ENCODE measurements around the gene LRRC8D. TPM values are rescaled to one million over a fixed set of nuclear protein-coding genes. Genes with fewer than 3 reads are reported as not detected.

Gene LRRC8D
- total RNA-seq, 3 donors from 2014 or later: 9.2 to 22.8 (median 11.7) TPM

DNA sequence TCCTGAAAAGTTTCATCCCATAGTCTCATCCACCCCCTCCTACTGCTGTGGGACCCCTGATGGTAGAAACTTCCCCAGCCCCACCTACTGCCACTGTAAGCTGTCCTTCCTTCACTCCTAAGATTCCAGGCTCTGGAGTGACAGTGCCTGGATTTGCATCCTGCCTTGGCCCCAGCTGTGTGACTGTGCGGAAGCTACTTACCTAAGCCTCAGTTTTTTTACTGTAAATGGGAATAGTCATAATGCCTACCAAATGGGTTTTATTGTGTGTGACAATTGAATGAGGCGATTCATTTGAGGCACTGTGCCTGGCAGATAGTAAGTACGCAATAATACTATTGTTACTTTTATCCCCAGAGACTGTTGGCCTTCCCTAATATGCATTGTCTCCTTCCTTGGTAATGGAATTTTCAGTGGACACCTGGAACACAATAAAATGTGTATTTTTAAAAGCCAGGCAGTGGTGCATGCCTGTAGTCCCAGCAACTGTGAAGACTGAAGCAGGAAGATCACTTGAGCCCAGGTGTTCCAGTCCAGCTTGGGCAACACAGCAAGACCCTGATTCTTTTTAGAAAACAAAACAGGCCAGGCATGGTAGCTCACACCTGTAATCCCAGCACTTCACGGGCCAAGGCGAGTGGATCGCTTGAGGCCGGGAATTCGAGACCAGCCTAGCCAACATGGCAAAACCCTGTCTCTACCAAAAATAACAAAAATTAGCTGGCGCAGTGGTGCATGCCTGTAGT lies 119.0 kb downstream of the LRRC8D start:
- Histone ChIP-seq H3K9me3 (no peaks in the 10 kb centered on the region), H3K27me3 (no peaks in the 10 kb centered on the region), H3K4me3 (no peak overlapping the region), H3K36me3 (no peaks in the 10 kb centered on the region), H3K4me1 (no peaks in the 10 kb centered on the region), H3K27ac (peak overlapping the region; percentile 64 to 69)
- intact Hi-C loops (cut with DNase I; ENCODE audit: low total_unique reads): no loop called here
- no peak for TF ChIP-seq POLR2AphosphoS5 (IDR thresholded peaks at IDR 0.05)
- TF ChIP-seq POLR2A (IDR thresholded peaks at IDR 0.05): no peak
- no peak for TF ChIP-seq CTCF (IDR thresholded peaks at IDR 0.05)
- no peak for DNase-seq (ENCODE audit: low spot score in 2 of 2)

- Histone ChIP-seq H3K4me3 (no peak overlapping the region), H3K36me3 (no peaks in the 10 kb centered on the region), H3K4me1 (no peaks in the 10 kb centered on the region), H3K27ac (no peak overlapping the region), H3K9me3 (no peaks in the 10 kb centered on the region), H3K27me3 (no peaks in the 10 kb centered on the region)
- TF ChIP-seq POLR2AphosphoS5 (IDR thresholded peaks at IDR 0.05) (no peak), POLR2A (IDR thresholded peaks at IDR 0.05) (no peak), CTCF (IDR thresholded peaks at IDR 0.05) (no peak)
- DNase-seq (ENCODE audit: low spot score in 2 of 2): no peak
- intact Hi-C loops (cut with DNase I; ENCODE audit: low total_unique reads): no loop called here
Observed at GRCh38 chr1:89941110-89941766, 120.4 kb downstream of the LRRC8D start.

DNA sequence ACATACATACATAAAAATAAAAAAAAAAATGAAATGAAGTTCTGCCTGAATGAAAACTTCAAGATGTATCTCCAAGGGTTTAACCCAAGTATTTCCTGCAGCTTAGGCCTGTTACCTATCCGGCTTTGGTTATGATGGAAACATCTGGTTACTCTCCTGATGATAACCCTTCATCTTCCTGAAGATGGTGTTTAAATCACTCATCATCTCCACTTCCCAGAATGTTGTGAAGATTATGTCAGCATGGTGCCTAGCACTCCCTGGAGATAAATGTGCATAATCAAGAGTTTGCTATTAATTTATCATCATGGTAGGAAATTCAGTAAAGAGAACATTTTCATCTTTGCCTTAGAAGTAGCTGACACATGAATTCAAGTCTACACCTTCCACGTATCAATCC lies 121.2 kb downstream of the LRRC8D start:
- no peaks in the 10 kb centered on the region for H3K36me3 ChIP-seq
- DNase-seq (ENCODE audit: low spot score in 2 of 2): no peak
- no peaks in the 10 kb centered on the region for H3K27me3 ChIP-seq
- H3K4me3 ChIP-seq: no peak overlapping the region
- H3K9me3 ChIP-seq: no peaks in the 10 kb centered on the region
- no peak for TF ChIP-seq POLR2AphosphoS5 (IDR thresholded peaks at IDR 0.05)
- TF ChIP-seq CTCF (IDR thresholded peaks at IDR 0.05): no peak
- no peak for TF ChIP-seq POLR2A (IDR thresholded peaks at IDR 0.05)
- no peaks in the 10 kb centered on the region for H3K4me1 ChIP-seq
- H3K27ac ChIP-seq: no peak overlapping the region
- intact Hi-C loops (cut with DNase I; ENCODE audit: low total_unique reads): no loop called here

DNA sequence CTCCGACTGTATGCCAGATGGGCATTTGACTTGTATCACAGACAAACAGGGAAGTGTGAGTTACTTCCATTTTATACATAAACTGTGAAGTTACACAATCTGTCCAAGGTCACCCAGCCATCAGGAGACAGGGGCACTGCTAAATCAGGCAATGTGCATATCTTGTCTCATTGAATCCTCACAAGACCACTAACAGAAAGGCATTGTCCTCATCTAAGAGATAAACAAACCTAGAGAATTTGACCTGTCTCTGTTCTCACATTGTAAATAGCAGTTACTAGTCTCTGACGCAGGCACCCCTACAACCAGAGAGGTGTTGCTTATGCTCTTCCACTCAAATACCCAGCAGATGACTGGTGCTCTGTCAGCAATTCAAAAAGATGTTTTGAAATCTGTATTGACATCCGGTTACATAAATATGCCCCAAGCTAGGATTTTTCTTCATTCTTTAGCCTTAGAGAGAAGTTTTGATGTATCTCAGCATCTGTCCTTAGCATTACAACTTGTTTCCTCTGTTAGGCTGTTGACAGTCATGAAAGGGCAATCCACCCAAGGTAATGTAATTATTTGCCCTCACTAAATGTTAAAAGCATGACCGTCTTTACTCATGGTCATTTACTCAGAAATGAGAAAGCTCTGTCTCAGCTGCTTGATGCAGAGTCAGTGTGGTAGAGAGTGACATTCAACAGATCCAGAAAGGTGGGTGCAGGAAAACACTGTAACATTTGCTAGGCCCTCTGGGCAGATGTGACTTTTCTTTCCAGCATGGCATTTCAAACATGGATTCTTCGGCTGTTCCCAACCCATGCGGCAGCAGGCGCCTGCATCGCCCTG lies 122.2 kb downstream of the LRRC8D start:
- H3K27ac ChIP-seq: no peak overlapping the region
- H3K27me3 ChIP-seq: no peaks in the 10 kb centered on the region
- TF ChIP-seq POLR2A (IDR thresholded peaks at IDR 0.05) (no peak), CTCF (IDR thresholded peaks at IDR 0.05) (no peak), POLR2AphosphoS5 (IDR thresholded peaks at IDR 0.05) (no peak)
- H3K4me1 ChIP-seq: no peaks in the 10 kb centered on the region
- H3K4me3 ChIP-seq: no peak overlapping the region
- H3K36me3 ChIP-seq: no peaks in the 10 kb centered on the region
- H3K9me3 ChIP-seq: no peaks in the 10 kb centered on the region
- intact Hi-C loops (cut with DNase I; ENCODE audit: low total_unique reads): no loop called here
- no peak for DNase-seq (ENCODE audit: low spot score in 2 of 2)

All from breast epithelium (tissue), 4 donors.